Keratinocyte (primary cell): ENCODE data around the gene NLGN4X.

Experiments
- CTCF ChIP-seq, 3 experiments: IDR thresholded peaks in 1 of 3; conservative IDR thresholded peaks in 1 of 3; optimal IDR thresholded peaks in 1 of 3; 2 replicates in 2 of 3; 3 replicates in 1 of 3; pipeline versions ENCODE3 to v1.5.1; 2011; ENCODE audit warnings: low read length in 3 of 3, mild to moderate bottlenecking in 3 of 3, moderate library complexity in 2 of 3, control low read depth in 1 of 3, inconsistent platforms in 1 of 3; ENCODE audit not compliant: insufficient read depth in 2 of 3; ENCODE audit errors: extremely low read depth in 1 of 3
- EZH2 ChIP-seq: IDR thresholded peaks from one replicate; pipeline ENCODE4 v1.6.1; 2012; ENCODE audit warnings: inconsistent platforms, mild to moderate bottlenecking, low read length, moderate library complexity

GRCh38 chrX:6002056-6002455 lies 226.6 kb downstream of the NLGN4X start:
- TF ChIP-seq CTCF (optimal IDR thresholded peaks at IDR 0.05 in 1 of 3, IDR thresholded peaks at IDR 0.05 in 1 of 3, conservative IDR thresholded peaks at IDR 0.05 in 1 of 3; ENCODE audit: extremely low read depth in 1 of 3, insufficient read depth in 2 of 3, low read length in 3 of 3) (no peak), EZH2 (no peak)
